GM15510 (cell line): ENCODE results near the gene PICK1.

Source experiments
- POLR2A ChIP-seq: IDR thresholded peaks from 3 replicates; pipeline ENCODE4 v1.6.1; 2011; ENCODE audit warnings: borderline replicate concordance; ENCODE audit not compliant: insufficient read length; ENCODE audit errors: extremely low read depth

The PICK1 gene

GRCh38 chr22:38104084-38104483, 46.9 kb downstream of the PICK1 start:
- TF ChIP-seq POLR2A: no peak

- no peak for TF ChIP-seq POLR2A
Measured at GRCh38 chr22:38106814-38107578, 49.8 kb downstream of the PICK1 start.

GRCh38 chr22:38107692-38108515, 50.7 kb downstream of the PICK1 start:
- TF ChIP-seq POLR2A: no peak

GRCh38 chr22:38108561-38109319, 51.5 kb downstream of the PICK1 start:
- TF ChIP-seq POLR2A: no peak

- TF ChIP-seq POLR2A: no peak
Measured at GRCh38 chr22:38109371-38110001, 52.3 kb downstream of the PICK1 start.

GRCh38 chr22:38110008-38110862, 53.0 kb downstream of the PICK1 start, which contains the start of gene BAIAP2L2:
TSS of gene BAIAP2L2 (minus strand) at chr22:38110684. CDS start at chr22:38110525, 159 bp downstream.
- TF ChIP-seq POLR2A: no peak

GRCh38 chr22:38110863-38111852, 54.0 kb downstream of the PICK1 start:
- TF ChIP-seq POLR2A: no peak

- no peak for TF ChIP-seq POLR2A
Measured at GRCh38 chr22:38111925-38112355, 54.7 kb downstream of the PICK1 start.

GRCh38 chr22:38112381-38112780, 55.2 kb downstream of the PICK1 start:
- no peak for TF ChIP-seq POLR2A

- TF ChIP-seq POLR2A: no peak
Measured at GRCh38 chr22:38114484-38115398, 57.5 kb downstream of the PICK1 start.

GRCh38 chr22:38115423-38116205, 58.4 kb downstream of the PICK1 start:
- no peak for TF ChIP-seq POLR2A
